SK-N-DZ (cell line): ENCODE results near the gene MAMSTR.
"Not testable (repeated sequence)": the region's sequence is repeated elsewhere in the genome, so short reads cannot be mapped to it uniquely, and the experiment has no call there.

ENCODE experiments used
- DNase-seq: peaks from one replicate; pipeline ENCODE4 v3.0.0-alpha.2; 2015; ENCODE audit warnings: low spot score

MAMSTR gene

DNA sequence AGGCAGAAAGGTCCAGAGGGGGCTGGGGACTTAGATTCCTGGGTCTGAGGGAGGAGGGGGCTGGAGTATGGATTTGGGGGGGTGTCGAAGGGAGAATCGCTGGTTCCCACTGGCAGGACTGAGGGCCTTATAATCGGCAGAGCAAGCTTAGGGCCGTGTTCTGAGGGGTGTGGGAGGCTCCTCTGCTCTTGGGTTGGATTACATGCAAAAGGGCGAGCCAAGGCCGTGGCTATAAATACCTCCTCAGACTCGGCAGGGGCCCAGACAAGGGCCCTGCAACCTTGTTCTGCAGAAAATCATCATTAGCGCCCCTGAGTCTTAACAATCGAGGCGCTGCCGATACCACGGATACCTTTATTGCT, 707 bp upstream of the MAMSTR start:
- no peak for DNase-seq

DNA sequence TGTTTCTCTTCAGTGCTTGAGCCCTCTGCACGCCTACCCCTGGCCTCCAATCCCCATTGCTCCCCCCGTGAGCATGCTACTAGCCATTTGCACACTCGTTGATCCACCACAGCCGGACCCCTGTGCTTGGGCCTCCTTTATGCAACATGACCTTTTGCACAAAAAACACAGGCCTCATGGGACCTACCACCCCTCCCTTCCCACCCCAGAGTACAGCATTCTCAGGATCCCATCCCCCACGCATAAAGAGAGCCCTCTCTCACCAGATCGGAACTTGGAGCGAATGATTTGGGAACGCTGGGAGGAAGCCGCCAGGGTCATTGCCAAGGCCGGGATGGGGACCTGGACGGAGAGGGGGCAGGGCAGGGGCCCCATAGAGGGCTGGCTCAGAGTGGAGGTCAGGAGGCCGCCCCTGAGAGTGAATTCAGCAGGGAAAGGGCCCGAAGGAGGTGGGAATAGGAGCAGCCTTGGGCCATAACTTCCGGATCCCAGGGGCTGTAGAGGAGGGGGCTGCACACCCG, 754 bp downstream of the MAMSTR start:
- DNase-seq = no peak

DNA sequence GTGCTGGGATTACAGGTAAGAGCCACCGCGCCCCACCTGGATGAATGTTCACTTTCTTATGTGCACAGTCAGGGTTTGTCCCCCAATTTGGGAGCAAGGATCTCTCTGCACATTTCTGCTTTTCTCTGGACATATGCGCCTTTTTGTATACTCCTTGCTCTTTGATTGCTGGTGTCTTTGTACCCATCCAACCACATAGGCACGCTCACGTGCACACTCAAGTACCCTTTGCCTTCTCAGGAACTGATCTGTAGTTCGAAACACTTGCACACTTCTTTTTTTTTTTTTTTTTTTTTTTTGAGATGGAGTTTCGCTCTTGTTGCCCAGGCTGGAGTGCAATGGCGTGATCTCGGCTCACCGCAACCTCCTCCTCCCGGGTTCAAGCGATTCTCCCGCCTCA, 1.4 kb downstream of the MAMSTR start:
- DNase-seq = not testable (repeated sequence)

DNA sequence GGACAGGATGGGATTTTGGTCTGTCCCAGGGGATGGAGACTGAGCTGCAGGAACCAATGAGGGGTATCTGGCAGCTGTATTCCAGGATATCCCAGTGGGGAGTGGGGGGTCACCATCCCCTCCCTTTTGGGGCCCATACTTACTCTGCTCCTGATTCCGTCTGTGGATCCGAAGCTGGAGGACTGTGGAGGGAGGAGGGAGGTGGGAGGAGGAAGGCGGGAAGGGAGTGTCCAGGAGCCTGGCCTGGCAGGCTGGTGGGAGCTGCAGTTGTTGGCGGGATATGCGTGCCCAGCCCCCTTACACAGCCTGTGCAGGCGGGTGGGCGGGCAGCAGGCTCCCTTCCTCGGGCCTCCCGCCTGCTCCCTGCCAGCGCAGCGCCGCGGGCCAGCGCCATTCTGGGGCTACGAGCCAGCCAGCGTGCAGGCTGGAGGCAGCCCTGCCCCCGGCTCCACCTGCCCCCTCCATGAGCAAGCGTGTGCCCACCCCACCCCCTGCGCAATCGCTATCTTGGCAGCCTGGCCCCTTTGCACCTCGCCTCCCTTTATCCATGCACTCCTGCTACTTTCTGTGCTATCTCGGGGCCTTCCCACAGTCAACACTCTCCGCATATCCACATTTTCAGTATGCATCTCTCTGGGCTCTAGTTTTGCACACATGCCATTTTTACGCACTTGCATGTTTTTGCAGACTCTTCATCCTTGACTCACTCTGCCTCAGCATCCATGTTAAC, 2.8 kb downstream of the MAMSTR start:
- DNase-seq = peak; percentile 78

DNA sequence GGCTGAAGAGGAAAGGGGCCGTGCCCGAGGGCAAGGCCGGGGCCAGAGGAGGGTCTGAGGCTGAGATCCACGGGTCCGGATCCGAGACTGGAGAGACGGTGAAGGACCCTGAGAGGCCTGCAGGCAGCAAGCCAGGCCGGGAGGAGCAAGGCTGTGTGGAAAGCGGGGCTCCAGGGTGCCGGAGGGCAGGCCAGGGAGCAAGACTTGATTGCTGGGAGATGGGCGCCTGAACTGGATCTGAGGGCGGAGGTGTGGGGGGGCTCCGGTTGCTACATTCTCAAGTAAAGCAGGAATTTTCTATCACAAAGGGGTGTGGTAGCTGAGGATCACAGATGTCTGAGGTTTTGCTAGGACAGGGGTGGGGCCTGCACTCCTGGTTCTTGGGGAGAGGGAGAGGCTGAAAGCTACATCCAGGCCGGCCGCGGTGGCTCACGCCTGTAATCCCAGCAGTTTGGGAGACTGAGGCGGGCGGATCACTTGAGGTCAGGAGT, 3.8 kb downstream of the MAMSTR start:
- no peak for DNase-seq

DNA sequence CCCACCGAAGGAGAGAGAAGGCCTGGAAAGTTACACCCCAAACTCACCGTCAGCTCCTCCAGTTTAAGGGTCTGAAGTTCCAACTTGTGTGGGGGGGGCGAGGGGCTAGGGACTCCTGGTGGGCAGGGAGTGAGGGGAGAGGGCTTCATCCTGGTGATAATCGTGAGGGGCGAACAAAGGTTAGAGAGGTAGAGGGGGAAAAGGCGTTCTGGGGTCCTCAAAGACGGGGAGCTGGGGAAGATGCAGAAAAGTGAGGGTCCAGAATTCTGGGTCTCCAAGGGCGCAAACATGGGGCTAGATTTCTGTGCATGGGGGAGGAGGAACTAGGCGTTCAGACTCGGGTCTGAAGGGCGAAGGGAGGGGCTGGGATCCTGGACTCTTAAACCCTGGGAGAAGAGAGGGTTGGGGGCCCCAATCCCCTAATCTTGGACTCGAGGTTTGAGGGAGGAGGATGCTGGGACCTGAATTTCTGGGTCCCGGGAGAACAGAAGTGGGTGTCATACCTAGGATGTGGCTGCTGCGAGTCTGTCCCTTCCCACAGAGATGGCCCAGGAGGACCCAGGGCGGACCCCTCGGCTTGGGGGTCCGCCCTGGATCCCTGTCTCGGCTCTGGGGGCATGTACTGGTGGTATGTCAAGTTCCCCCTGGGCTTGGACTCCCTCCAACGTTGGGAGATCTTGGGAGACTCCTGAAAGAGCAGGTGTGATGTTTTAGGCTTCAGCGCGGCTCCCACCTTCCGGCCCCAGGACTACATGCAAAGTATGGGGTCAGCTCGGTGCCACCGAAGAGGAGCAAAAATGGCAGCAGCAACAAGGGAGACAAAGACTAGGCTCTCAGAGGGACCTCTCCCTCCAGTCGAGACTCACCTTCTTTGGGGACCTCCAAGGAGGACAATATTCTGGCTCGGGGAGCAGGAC, 4.5 kb downstream of the MAMSTR start:
- no peak for DNase-seq

DNA sequence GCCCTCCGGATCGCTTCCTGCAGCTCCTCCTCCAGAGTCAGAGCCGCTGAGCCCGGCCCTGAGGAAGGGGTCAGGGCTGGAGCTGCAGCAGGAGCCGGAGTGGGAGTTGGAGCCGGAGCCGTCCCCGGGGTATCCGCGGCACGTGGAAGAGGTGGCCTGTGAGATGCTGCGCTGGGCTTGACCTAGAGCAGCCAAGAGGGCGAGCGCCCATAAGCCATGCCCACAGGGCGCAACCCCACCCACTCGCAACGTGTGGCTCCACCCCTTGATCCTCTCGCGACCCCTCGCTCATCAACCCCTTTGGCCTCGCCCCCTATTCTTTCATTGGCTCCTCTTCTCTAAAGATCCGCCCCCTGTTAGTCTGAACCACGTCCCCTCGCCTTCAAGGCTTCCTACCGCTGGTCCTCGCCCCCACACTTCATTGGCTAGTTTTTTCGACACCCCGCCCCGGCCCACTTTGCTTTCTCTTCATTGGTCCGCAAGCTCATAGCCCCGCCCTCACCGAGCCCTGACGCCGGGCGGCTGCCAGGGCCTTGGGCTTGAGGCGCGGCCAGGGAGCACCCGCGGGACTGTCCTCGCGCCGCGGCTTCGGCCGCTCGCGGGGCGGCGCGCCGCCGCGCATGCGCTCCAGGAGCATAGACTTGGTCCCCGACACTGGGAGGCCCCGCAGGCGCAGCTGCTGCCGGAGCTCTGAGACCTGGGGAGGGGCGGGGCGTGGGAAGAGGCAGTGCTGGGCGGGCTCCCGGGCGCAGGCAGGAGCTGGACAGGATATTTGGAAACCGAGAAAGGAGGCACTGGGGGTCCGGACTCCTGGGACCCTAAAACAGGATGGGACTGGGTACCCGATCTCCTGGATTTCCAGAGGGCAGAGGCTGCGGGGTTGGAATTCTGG, 5.4 kb downstream of the MAMSTR start:
- DNase-seq = peak; percentile 97

DNA sequence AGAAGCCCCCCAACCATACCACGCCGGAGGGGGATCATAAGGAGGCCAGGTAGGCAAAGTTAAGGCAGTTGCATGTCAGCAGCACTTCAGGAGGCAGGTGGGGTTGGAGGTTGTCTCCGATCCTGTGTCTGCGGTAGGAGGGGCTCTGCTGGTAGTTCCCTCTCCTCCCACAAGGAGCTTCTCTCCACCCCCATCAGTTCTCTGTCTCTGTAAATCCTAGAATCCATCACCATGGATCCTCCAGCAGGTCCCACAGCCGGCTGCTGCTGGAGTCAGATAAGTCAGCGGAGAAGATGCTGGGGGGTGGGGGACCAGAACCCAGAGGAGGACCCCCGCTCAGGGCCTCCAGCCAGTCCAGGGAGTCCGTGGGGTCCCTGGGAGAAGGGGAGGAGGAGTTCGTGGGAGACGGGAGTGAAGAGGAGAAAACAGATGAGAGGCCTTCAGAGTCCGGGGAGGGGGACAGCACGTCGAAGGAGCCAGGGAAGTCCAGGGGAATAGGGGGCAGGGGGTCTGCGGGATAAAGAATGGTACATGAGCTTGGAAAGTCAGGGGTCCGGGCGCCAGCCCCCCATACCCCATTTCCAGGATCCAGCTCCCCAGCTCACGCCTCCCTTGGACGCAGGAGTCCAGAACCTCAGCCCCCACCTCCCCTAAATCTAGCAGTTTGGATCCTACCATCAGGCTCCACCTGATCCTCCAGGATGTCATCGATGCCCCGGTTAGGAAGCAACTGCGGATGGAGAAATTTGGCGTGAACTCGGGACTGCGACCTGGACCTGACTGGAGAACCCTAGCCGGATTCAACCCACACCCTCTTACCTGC, 6.3 kb downstream of the MAMSTR start:
- peak; percentile 40 for DNase-seq

DNA sequence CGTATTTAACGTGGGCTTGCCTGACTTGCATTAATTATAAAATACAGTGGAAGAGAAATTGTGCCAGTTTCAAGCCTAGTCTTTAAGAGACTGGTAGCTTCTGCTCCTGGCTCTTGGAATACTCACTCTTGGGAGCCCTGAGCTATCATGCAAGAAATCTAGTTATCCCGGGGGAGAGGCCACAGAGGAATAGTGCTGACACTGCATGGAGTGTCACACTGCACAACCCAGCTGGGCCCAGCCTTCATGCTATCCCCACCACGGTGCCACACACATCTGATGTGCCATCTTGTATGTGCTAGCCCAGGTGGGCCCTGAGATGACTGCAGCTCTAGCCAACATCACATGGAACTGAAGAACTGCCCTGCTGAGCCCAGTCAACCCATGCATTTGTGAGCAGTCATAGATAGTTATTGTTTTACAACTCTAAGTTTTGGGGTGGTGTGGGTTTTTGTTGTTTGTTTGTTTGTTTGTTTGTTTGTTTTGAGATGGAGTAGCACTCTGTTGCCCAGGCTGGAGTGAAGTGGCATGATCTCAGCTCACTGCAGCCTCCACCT, 8.3 kb downstream of the MAMSTR start:
- no peak for DNase-seq

DNA sequence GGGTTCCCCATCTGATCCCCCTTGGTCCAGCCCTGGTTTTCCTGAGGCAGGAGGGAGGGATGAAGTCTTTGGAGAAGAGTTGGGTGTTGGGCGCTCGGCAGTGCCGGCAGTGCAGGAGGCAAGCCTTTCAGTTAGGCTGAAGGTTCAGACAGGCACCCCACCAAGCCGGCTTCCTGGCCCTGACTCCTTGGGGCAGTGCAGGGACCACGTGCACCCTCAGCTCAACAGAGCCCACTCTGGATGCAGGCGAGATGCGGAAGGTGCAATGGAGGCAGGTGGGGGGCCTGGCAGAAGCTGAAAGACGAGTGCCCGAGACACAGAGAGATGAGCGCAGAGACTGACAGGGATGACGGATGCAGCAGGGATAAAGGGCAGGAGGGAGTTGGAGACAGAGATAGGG, 11.1 kb downstream of the MAMSTR start:
- DNase-seq = no peak

DNA sequence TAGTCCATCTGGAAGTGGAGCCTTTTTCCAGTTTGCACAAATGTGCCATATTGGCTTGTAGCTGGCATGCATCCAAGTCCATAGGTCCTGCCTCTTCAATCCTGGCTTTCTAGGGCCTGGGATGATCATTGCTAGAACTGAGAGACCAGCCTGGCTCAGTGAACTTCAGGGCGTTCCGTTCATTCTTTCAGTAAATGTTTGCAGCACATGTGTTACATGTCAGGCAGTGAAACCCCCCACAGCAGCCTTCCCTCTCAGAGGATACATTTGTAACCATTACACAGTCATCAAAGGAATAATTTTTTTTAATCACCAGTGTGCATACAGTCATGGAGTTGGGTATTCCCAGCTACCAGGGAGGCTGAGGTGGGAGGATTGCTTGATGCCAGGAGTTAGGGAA, 14.1 kb downstream of the MAMSTR start:
- DNase-seq = no peak

DNA sequence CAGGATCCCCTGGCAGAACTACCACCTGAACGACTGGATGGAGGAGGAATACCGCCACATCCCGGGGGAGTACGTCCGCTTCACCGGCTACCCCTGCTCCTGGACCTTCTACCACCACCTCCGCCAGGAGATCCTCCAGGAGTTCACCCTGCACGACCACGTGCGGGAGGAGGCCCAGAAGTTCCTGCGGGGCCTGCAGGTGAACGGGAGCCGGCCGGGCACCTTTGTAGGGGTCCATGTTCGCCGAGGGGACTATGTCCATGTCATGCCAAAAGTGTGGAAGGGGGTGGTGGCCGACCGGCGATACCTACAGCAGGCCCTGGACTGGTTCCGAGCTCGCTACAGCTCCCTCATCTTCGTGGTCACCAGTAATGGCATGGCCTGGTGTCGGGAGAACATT, 16.2 kb downstream of the MAMSTR start:
- no peak for DNase-seq

DNA sequence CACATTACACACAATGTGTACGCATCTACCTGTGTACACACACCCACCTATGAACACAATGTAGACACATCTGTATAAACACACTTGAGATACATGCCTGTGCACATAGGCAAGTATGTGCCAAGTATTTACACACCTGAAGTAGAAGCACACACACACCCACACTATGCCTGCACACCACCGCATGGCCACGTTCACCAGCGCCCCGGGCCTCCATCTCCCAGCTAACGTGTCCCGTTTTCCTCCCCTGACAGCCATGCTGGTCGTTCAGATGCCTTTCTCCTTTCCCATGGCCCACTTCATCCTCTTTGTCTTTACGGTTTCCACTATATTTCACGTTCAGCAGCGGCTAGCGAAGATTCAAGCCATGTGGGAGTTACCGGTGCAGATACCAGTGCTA, 16.8 kb downstream of the MAMSTR start:
- no peak for DNase-seq

DNA sequence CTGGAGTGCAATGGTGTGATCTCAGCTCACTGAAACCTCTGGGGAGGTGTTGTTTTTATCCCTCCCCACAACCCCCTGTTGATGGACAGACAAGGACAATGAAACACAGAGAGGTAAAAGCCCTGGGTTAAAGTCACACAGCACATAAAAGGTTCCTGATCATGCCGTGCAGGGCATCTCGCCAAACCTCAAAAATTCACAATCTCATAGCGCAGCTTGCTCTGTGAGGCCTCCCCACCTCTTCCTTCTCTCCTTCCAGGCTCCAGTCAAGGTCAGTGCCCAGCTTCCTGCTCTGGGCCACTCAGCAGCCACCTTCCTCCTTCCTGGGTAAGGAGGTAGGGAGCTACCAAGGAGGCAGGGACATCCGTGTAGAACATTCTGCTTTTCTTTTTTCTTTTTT, 21.5 kb downstream of the MAMSTR start:
- DNase-seq = no peak

DNA sequence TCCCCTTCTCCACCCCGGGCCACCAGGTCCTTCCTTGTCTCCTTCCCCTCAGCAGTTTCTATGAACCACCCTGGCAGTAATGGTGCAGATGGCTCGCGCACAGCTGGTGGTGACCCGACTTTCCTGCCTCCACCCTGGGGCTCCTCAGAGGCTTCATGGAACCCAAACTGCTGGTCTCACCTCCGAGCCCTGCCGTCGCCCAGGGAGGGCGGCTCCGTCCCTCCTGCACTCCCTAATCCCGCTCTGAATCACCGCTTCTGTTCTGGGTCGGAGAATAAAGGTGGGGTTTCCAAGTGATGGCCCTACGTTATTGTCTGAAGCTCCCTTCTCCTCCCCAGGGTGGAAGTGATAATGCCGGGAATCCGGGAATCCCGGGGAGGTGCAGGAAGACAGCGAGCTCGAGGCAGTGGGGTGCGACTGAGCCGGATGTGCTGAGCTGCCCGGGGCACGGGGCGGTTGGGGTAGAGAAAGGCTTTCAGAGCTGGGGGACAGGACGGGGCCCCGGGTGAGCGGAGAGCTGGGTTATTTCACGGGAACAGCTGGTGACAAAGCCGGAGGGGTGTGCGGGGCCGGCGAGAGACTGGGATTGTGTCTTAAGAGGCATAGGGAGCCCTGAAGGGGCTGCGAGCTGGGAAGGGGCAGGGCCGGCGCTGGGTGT, 23.0 kb downstream of the MAMSTR start:
- no peak for DNase-seq

DNA sequence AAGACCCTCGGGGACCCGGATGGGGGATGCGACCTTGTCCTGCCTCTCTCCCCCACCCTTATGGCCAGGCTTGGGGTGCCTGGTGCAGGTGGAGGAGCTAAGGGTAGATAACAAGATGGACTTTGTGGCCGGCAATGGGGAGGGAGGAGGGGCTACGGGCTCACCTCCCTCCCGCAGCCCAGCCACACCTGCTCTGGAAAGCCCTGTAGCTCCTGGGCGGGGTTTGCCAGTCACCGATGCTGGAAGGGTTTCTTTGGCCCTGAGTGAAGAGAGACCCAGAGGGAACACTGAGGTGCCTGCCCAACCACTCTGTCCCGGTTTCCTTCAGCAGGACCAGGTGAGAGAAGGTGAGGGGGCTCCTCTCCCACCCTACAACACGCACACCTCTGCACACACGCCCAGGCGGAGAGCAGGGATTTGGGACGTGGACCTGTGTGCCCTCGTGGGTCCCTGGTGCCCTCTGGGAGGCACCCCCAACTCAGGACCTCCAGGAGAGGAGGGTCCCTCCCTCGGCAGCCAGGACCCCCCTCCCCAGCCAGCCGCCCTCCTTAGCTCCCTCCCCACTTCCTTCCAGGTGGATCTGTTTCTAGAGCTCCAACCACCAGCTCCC, 23.7 kb downstream of the MAMSTR start, which contains the start of gene FUT2:
Gene FUT2, plus strand, starts transcription at position 229 of the 610 bp plus-strand sequence. CDS start 6,986 bp downstream, outside the sequence.
- no peak for DNase-seq

DNA sequence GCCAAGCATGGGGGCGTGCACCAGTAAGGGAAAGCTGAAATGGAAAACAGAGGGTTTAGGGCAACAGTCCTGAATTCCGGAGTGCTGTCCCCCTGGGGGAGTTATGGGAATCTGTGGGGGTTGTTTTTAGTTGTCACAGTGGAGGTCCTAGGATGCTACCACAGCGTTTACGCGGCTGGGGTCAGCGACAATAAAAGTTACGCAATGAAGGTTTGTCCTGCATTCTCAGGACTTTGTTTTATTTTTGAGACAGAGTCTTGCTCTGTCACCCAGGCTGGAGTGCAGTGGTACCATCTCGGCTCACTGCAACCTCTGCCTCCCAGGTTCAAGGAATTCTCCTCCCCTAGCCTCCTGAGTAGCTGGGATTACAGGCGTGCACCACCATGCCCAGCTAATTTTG, 25.9 kb downstream of the MAMSTR start:
- not testable (repeated sequence) for DNase-seq

DNA sequence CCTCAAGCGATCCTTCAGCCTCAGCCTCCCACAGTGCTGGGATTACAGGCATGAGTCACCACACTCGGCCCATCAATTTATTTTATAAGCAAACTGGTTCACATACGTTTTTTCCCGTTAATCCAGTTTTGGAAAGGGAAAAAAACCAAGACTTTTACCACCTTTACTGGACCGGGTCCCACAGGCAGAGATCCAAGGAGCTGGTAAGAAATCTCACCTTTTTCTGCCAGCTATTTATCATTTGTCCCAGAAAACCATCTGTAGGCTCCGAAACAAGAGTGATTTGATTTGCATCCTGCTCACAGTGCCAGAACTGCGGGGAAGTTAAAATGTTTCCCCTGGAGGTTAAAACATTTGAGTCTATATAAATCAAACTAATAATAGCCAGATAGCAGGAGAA, 30.1 kb downstream of the MAMSTR start:
- DNase-seq = no peak

DNA sequence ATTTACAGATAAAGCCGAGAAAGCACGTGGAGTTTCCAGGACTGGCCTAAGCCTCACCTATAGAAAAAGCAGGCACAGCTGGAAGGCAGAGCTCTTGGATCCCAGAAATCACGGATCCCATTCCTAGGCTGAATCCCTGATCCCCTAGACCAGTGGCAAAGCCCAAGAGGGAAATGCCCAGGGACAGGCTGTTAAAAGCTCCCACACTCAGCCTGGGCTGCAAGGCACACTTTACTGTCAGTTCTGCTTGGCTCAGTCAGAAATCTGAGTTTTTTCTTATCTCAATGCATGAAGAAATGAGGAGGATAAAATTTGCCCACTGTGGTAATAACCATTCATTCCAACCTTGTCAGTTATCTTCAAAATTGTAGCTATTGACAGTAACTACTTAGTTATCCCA, 31.7 kb downstream of the MAMSTR start:
- no peak for DNase-seq
